Hypothalamus (tissue), 51 donors: ENCODE data around the gene MYPN.
"Not testable (repeated sequence)": the region's sequence is repeated elsewhere in the genome, so short reads cannot be mapped to it uniquely, and the experiment has no call there.

Experiments used
- DNase-seq, 51 donors: peaks; one replicate each; lab custom pipeline; 2025; lab: John Stamatoyannopoulos, UW

The MYPN gene

GRCh38 chr10:68109331-68109730, at the start of gene MYPN:
Gene MYPN, plus strand, starts transcription at chr10:68109488. Its CDS starts 11,951 bp downstream, at chr10:68121439.
- DNase-seq = no peak

- DNase-seq = no peak
Observed at GRCh38 chr10:68067029-68067428, 42.3 kb upstream of the MYPN start.

GRCh38 chr10:68067508-68067907, 41.8 kb upstream of the MYPN start:
- DNase-seq = no peak

GRCh38 chr10:68073631-68074030, 35.7 kb upstream of the MYPN start:
- no peak for DNase-seq

GRCh38 chr10:68074031-68074774, 35.1 kb upstream of the MYPN start:
- DNase-seq = peak in 7 of 51 donors; percentile 32 to 78 (median 57)

GRCh38 chr10:68074775-68075549, 34.3 kb upstream of the MYPN start, which contains the start of gene HERC4:
Gene HERC4, minus strand, starts transcription at chr10:68075283. Its CDS starts 2,175 bp downstream, at chr10:68073108.
- peak; percentile 62 to 95 (median 89) for DNase-seq

GRCh38 chr10:68075550-68076004, 33.7 kb upstream of the MYPN start:
- DNase-seq = peak in 1 of 51 donors; percentile 57

- not testable (repeated sequence) for DNase-seq
Observed at GRCh38 chr10:68076081-68076480, 33.2 kb upstream of the MYPN start.

GRCh38 chr10:68077026-68077425, 32.3 kb upstream of the MYPN start:
- DNase-seq = no peak

- DNase-seq = no peak
Observed at GRCh38 chr10:68079434-68079833, 29.9 kb upstream of the MYPN start.

GRCh38 chr10:68080853-68081431, 28.3 kb upstream of the MYPN start:
- DNase-seq = no peak

GRCh38 chr10:68081916-68082315, 27.4 kb upstream of the MYPN start:
- no peak for DNase-seq

- DNase-seq = peak in 1 of 51 donors; percentile 15
Observed at GRCh38 chr10:68082872-68083271, 26.4 kb upstream of the MYPN start.

GRCh38 chr10:68083953-68084352, 25.3 kb upstream of the MYPN start:
- DNase-seq = no peak

- no peak for DNase-seq
Observed at GRCh38 chr10:68084469-68084868, 24.8 kb upstream of the MYPN start.

- no peak for DNase-seq
Observed at GRCh38 chr10:68086011-68086410, 23.3 kb upstream of the MYPN start.

GRCh38 chr10:68086910-68087684, 22.2 kb upstream of the MYPN start:
- no peak for DNase-seq

- no peak for DNase-seq
Observed at GRCh38 chr10:68087685-68088401, 21.4 kb upstream of the MYPN start.

GRCh38 chr10:68088740-68089139, 20.5 kb upstream of the MYPN start:
- DNase-seq = no peak

GRCh38 chr10:68090586-68090985, 18.7 kb upstream of the MYPN start:
- no peak for DNase-seq
